Measurements from ENCODE around the gene DHRS13.
A peak's percentile ranks its signal among the peaks of the same experiment; 100 is the strongest.
"Not testable (repeated sequence)": the region's sequence is repeated elsewhere in the genome, so short reads cannot be mapped to it uniquely, and the experiment has no call there.

Gene DHRS13

GRCh38 chr17:28900986-28901726, 1.7 kb downstream of the DHRS13 start:
- H3K27me3 Mint-ChIP-seq = no peaks in the 10 kb centered on the region
- peaks cover 83% of the 10 kb centered on the region for H3K4me1 Mint-ChIP-seq
- peak overlapping the region; percentile 88 for H3K4me3 Mint-ChIP-seq
- no peak for ATAC-seq
- H3K27ac Mint-ChIP-seq = peak overlapping the region; percentile 96
- peaks cover 27% of the 10 kb centered on the region for H3K36me3 Mint-ChIP-seq
- no peaks in the 10 kb centered on the region for H3K9me3 Mint-ChIP-seq

GRCh38 chr17:28899212-28899815, 3.6 kb downstream of the DHRS13 start:
- Mint-ChIP-seq H3K36me3 (peaks cover 33% of the 10 kb centered on the region), H3K9me3 (no peaks in the 10 kb centered on the region), H3K27ac (peak overlapping the region; percentile 96), H3K4me1 (peaks cover 80% of the 10 kb centered on the region), H3K4me3 (peak overlapping the region; percentile 10), H3K27me3 (no peaks in the 10 kb centered on the region)
- no peak for ATAC-seq

DNA sequence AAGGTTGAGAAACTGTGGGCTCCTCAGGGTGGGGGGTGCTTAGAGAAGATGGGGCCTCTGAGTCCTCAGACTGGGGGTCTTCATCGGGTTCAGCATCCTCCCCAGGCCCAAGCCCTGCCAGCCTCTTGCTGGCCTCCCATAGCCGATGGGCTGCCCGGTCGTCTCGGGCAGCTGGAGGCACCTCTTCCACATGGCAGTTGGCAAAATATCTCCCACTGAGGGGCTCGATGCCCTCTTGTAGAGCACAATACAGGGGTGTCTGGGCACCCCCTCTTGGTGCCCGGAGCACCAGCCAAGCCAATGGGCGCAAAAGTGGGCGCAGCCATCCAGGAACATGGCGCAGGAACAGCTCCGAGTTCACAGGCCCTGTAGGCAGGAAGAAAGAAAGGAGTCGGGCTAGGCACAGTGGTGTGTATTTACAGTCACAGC, 4.3 kb downstream of the DHRS13 start:
- Mint-ChIP-seq H3K4me3 (peak overlapping the region; percentile 91), H3K27me3 (no peaks in the 10 kb centered on the region), H3K9me3 (no peaks in the 10 kb centered on the region), H3K36me3 (peaks cover 33% of the 10 kb centered on the region), H3K4me1 (peaks cover 77% of the 10 kb centered on the region), H3K27ac (peak overlapping the region; percentile 96)
- no peak for ATAC-seq

DNA sequence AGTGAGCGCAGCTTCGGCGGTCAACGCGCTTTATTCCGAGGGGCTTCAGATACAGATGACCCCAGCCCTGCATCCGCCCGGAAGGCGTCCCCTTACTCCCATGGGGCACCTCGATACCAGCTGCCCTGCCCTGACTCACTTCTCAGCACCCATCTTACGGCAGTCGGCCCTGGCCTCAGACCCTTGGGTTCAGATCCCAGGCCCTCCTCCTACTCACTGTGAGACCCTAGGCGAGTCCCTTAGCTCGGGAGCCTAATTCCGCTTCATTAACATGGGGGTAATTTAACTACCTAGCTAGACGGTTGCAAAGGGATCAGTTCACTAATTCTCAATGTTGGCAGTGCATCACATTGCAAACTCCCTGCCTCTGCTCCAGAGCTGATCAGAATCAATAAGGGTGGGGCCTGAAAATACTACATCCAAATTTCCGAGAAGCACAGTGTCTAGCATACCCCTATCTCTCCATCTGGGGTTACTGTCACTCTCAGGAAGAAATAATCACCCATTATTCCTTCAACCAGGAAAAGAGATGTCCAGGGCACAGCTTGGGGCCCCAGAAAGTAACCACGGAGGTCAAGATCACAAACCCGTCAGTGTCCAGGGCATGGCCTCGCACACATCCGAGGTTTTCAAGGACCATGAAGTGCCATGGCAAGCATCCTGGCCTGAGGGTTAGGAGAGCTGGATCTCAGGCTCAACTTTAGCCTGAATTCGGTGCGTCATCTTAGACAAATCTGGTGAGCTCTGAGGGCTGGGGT, 4.9 kb downstream of the DHRS13 start:
- Mint-ChIP-seq H3K27me3 (no peaks in the 10 kb centered on the region), H3K27ac (peak overlapping the region; percentile 96), H3K4me3 (peak overlapping the region; percentile 91), H3K4me1 (peaks cover 77% of the 10 kb centered on the region), H3K9me3 (no peaks in the 10 kb centered on the region), H3K36me3 (peaks cover 39% of the 10 kb centered on the region)
- ATAC-seq = peak; percentile 55

GRCh38 chr17:28896884-28897768, 5.8 kb downstream of the DHRS13 start, which contains the start of gene FLOT2:
Gene FLOT2, minus strand, starts transcription at chr17:28897733. Its CDS starts 159 bp downstream, at chr17:28897574.
- peak within 1 kb of the TSS; percentile 96 for H3K27ac Mint-ChIP-seq
- H3K27me3 Mint-ChIP-seq = no peaks in the 10 kb centered on the region
- H3K36me3 Mint-ChIP-seq = peaks cover 41% of the 10 kb centered on the region
- peak; percentile 83 for ATAC-seq
- peak within 1 kb of the TSS; percentile 91 for H3K4me3 Mint-ChIP-seq
- H3K4me1 Mint-ChIP-seq = peaks cover 79% of the 10 kb centered on the region
- no peaks in the 10 kb centered on the region for H3K9me3 Mint-ChIP-seq

DNA sequence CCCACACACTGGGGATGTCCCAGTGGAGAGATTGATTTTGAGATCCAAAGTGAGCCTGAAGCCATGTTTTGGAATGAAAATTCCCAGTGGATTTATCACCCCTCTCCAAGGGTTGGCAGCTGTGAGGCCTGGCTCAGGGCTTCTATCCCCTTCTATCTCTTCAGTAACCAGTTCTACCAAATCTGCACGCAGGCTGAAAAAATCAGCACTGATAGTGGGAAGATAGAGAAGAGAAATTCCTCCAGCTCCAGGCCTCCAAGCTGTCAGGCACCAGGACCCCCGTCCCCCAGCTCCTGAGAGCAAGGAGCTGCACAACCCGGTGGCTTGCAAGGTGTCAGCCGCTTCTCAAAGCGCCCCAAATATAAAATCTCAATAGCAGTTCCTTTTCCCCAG, 6.4 kb downstream of the DHRS13 start:
- peaks cover 41% of the 10 kb centered on the region for H3K36me3 Mint-ChIP-seq
- peak overlapping the region; percentile 91 for H3K4me3 Mint-ChIP-seq
- H3K9me3 Mint-ChIP-seq = no peaks in the 10 kb centered on the region
- ATAC-seq = no peak
- peaks cover 79% of the 10 kb centered on the region for H3K4me1 Mint-ChIP-seq
- H3K27me3 Mint-ChIP-seq = no peaks in the 10 kb centered on the region
- H3K27ac Mint-ChIP-seq = peak overlapping the region; percentile 96

DNA sequence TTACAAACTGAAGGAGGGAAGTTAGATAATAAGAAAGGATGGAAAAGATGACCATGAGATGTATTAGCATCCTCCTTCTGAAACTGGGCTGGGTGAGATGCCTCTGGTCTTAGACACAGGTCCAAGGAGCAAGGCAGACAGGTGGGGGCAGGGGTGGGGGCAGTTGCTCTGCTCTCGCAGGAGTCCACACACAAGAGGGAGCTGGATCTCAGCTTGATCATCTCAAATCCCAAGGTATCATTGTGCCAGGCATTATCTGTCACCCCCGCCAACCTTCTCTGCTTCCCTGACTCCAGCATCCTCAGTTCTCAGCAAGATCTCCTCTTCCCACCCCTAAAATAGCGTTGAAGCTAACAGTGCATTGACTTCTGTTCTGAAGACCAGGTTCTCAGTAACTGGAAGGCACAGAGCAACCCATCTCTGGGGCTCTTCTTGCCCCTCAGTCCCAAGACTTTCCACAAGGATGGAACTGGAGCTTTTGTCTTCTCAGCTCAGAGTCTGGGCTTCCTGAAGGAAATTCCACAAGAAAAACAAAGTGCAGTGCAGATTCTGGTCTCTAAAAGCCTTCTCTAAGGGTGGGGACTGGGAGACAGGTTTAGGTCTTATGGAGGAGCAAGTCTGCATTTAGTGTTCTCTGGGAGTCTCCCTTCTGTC, 7.0 kb downstream of the DHRS13 start:
- ATAC-seq = no peak
- H3K27ac Mint-ChIP-seq = peak overlapping the region; percentile 96
- H3K36me3 Mint-ChIP-seq = peaks cover 45% of the 10 kb centered on the region
- H3K9me3 Mint-ChIP-seq = no peaks in the 10 kb centered on the region
- peaks cover 79% of the 10 kb centered on the region for H3K4me1 Mint-ChIP-seq
- H3K4me3 Mint-ChIP-seq = peak overlapping the region; percentile 91
- H3K27me3 Mint-ChIP-seq = no peaks in the 10 kb centered on the region

DNA sequence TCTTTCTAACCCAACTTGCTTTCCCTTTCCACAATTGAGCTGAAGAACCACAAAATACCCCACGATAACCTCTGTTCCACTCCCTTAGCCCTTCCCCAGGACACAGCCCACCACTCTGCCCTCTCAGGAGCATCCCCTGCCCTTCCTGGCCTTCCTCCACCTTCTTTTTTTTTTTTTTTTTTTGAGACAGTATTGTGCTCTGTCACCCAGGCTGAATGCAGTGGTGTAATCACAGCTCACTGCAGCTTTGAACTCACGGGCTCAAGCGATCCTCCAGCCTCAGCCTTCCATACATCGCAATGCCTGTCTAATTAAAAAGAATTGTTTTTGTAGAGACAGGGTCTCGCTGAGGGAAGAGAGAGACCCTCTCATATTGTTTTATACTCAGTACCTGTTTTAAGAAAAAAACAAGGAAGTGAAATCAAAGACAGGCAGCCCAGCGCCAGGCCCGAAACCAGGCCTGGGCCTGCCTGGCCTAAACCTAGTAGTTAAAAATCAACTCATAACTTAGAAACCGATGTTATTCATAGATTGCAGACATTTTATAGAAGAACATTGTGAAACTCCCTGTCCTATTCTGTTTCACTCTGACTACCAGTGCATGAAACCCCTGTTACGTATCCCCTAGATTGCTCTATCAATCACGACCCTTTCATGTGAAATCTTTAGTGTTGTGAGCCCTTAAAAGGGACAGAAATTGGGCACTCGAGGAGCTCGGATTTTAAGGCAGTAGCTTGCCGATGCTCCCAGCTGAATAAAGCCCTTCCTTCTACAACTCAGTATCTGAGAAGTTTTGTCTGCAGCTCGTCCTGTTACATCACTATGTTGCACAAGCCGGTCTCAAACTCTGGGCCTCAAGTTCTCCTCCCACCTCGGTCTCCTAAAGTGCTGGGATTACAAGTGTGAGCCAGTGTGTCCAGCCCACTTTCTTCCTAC, 9.4 kb downstream of the DHRS13 start:
- Mint-ChIP-seq H3K4me1 (peaks cover 80% of the 10 kb centered on the region), H3K4me3 (peak overlapping the region; percentile 78), H3K36me3 (peaks cover 30% of the 10 kb centered on the region), H3K27ac (peak overlapping the region; percentile 100)
- H3K27me3 Mint-ChIP-seq, H3K9me3 Mint-ChIP-seq, ATAC-seq: not testable (repeated sequence)

- Mint-ChIP-seq H3K27me3 (no peaks in the 10 kb centered on the region), H3K9me3 (no peaks in the 10 kb centered on the region), H3K36me3 (peaks cover 38% of the 10 kb centered on the region), H3K4me1 (peaks cover 85% of the 10 kb centered on the region), H3K4me3 (no peak overlapping the region), H3K27ac (peak overlapping the region; percentile 100)
- ATAC-seq = no peak
These were observed 10.9 kb downstream of the DHRS13 start for GRCh38 chr17:28892024-28892423.

- H3K27me3 Mint-ChIP-seq = no peaks in the 10 kb centered on the region
- no peaks in the 10 kb centered on the region for H3K9me3 Mint-ChIP-seq
- peak overlapping the region; percentile 100 for H3K27ac Mint-ChIP-seq
- H3K36me3 Mint-ChIP-seq = peaks cover 43% of the 10 kb centered on the region
- H3K4me1 Mint-ChIP-seq = peaks cover 85% of the 10 kb centered on the region
- ATAC-seq = no peak
- H3K4me3 Mint-ChIP-seq = peak overlapping the region; percentile 56
These were observed 11.7 kb downstream of the DHRS13 start for GRCh38 chr17:28891201-28891600.

GRCh38 chr17:28889996-28890395, 12.9 kb downstream of the DHRS13 start:
- Mint-ChIP-seq H3K36me3 (peaks cover 48% of the 10 kb centered on the region), H3K27ac (peak overlapping the region; percentile 100), H3K4me3 (peak overlapping the region; percentile 78), H3K9me3 (no peaks in the 10 kb centered on the region), H3K4me1 (peaks cover 86% of the 10 kb centered on the region), H3K27me3 (no peaks in the 10 kb centered on the region)
- no peak for ATAC-seq

DNA sequence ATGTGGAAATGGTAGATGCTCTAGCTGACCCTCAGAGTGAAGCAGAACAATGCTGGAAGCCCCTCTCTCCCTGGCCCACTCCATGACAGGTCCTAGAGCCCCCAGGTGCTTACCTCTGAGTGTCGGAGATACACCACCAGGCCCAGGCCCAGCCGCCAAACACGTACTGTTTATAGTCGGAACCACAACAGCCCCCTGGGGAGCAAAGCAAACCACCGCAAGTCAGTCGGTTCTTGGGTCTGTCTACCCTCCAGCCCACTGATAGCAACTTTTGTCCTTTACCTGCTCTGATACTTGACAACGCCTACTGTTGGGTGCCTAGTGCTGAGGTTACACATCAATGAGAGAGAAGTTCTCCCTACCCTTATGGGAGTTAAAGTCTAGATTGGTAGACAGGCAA, 14.0 kb downstream of the DHRS13 start:
- Mint-ChIP-seq H3K27ac (peak overlapping the region; percentile 100), H3K4me3 (peak overlapping the region; percentile 78), H3K9me3 (no peaks in the 10 kb centered on the region), H3K27me3 (no peaks in the 10 kb centered on the region), H3K36me3 (peaks cover 58% of the 10 kb centered on the region), H3K4me1 (peaks cover 95% of the 10 kb centered on the region)
- ATAC-seq = peak; percentile 86

- H3K27me3 Mint-ChIP-seq = no peaks in the 10 kb centered on the region
- H3K4me3 Mint-ChIP-seq = peak overlapping the region; percentile 78
- H3K9me3 Mint-ChIP-seq = no peaks in the 10 kb centered on the region
- H3K4me1 Mint-ChIP-seq = peaks cover 93% of the 10 kb centered on the region
- peak overlapping the region; percentile 100 for H3K27ac Mint-ChIP-seq
- peaks cover 59% of the 10 kb centered on the region for H3K36me3 Mint-ChIP-seq
- peak; percentile 89 for ATAC-seq
These were observed 14.9 kb downstream of the DHRS13 start for GRCh38 chr17:28887871-28888471.

All from stimulated activated memory B cell treated with anti-CD40 and anti-IgM and Interleukin-4, amounts not matched to agents 10 μg/mL and 1 μg/mL and 100 μg/mL, for 72 hours (primary cell).